ENCODE measurements around the gene UGT3A2.

UGT3A2 gene

GRCh38 chr5:35996076-35996475, 70.6 kb downstream of the UGT3A2 start:
- peaks cover 6% of the 10 kb centered on the region for H3K4me1 Mint-ChIP-seq
- peaks cover 4% of the 10 kb centered on the region for H3K27me3 Mint-ChIP-seq (ENCODE audit: low read depth)
- H3K9me3 Mint-ChIP-seq = no peaks in the 10 kb centered on the region
- no peaks in the 10 kb centered on the region for H3K36me3 Mint-ChIP-seq (ENCODE audit: low read depth)
- TF ChIP-seq, protein P1, sequence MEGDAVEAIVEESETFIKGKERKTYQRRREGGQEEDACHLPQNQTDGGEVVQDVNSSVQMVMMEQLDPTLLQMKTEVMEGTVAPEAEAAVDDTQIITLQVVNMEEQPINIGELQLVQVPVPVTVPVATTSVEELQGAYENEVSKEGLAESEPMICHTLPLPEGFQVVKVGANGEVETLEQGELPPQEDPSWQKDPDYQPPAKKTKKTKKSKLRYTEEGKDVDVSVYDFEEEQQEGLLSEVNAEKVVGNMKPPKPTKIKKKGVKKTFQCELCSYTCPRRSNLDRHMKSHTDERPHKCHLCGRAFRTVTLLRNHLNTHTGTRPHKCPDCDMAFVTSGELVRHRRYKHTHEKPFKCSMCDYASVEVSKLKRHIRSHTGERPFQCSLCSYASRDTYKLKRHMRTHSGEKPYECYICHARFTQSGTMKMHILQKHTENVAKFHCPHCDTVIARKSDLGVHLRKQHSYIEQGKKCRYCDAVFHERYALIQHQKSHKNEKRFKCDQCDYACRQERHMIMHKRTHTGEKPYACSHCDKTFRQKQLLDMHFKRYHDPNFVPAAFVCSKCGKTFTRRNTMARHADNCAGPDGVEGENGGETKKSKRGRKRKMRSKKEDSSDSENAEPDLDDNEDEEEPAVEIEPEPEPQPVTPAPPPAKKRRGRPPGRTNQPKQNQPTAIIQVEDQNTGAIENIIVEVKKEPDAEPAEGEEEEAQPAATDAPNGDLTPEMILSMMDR (IDR thresholded peaks at IDR 0.05; ENCODE audit: unreplicated experiment in 3 of 3) = no peak
- no peak overlapping the region for H3K27ac Mint-ChIP-seq
- H3K4me3 Mint-ChIP-seq = no peak overlapping the region

- H3K4me3 Mint-ChIP-seq = peak within 1 kb of the TSS; percentile 64 to 81 (median 80)
- peaks cover 6% of the 10 kb centered on the region for H3K4me1 Mint-ChIP-seq
- TF ChIP-seq, protein P1 (IDR thresholded peaks at IDR 0.05; ENCODE audit: unreplicated experiment in 3 of 3) = no peak
- H3K27me3 Mint-ChIP-seq (ENCODE audit: low read depth) = peaks cover 22% of the 10 kb centered on the region
- H3K36me3 Mint-ChIP-seq (ENCODE audit: low read depth) = no peaks in the 10 kb centered on the region
- peak within 1 kb of the TSS; percentile 21 to 81 (median 77) for H3K27ac Mint-ChIP-seq
- no peaks in the 10 kb centered on the region for H3K9me3 Mint-ChIP-seq
Measured at GRCh38 chr5:35990941-35991611, 75.6 kb downstream of the UGT3A2 start, which contains the start of gene UGT3A1. UGT3A1 (minus strand) TSS chr5:35991390; CDS start chr5:35991240, 150 bp downstream.

DNA sequence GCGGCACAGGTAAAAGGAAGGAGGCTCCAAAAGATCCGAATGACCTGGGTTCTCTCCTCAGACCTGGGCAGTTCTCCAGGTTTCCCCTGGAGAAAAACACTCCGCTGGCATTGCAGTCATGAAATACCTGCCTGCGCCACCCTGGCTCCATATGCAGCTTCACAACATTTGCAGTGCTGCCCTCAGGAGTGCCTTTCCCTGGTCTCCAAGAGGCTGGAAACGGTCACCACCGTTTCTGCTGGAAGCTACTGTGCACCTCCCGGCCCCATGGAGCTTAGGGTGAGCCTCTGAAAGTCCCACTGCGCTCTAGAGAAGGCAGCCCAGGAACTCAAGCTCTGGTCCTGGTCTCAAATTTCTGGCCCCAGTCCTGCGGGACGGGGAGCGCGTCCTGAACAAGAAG, 76.2 kb downstream of the UGT3A2 start:
- H3K9me3 Mint-ChIP-seq = no peaks in the 10 kb centered on the region
- H3K36me3 Mint-ChIP-seq (ENCODE audit: low read depth) = no peaks in the 10 kb centered on the region
- TF ChIP-seq, protein P1 (IDR thresholded peaks at IDR 0.05; ENCODE audit: unreplicated experiment in 3 of 3) = no peak
- peak overlapping the region; percentile 21 to 81 (median 77) for H3K27ac Mint-ChIP-seq
- H3K4me1 Mint-ChIP-seq = peaks cover 6% of the 10 kb centered on the region
- H3K27me3 Mint-ChIP-seq (ENCODE audit: low read depth) = peaks cover 22% of the 10 kb centered on the region
- peak overlapping the region; percentile 64 to 81 (median 80) for H3K4me3 Mint-ChIP-seq

GRCh38 chr5:35988529-35988928, 78.2 kb downstream of the UGT3A2 start:
- H3K27me3 Mint-ChIP-seq (ENCODE audit: low read depth) = peaks cover 22% of the 10 kb centered on the region
- TF ChIP-seq, protein P1 (IDR thresholded peaks at IDR 0.05; ENCODE audit: unreplicated experiment in 3 of 3) = no peak
- H3K4me3 Mint-ChIP-seq = peak overlapping the region in 2 of 3 experiments; percentile 33 to 62
- peak overlapping the region; percentile 30 to 60 (median 52) for H3K27ac Mint-ChIP-seq
- peaks cover 6% of the 10 kb centered on the region for H3K4me1 Mint-ChIP-seq
- no peaks in the 10 kb centered on the region for H3K36me3 Mint-ChIP-seq (ENCODE audit: low read depth)
- H3K9me3 Mint-ChIP-seq = no peaks in the 10 kb centered on the region

- Mint-ChIP-seq H3K4me3 (peak overlapping the region; percentile 53 to 76 (median 55)), H3K9me3 (peaks cover 3% of the 10 kb centered on the region)
Measured at GRCh38 chr5:35987776-35988175, 78.9 kb downstream of the UGT3A2 start.

More at GRCh38 chr5:35987776-35988175, 78.9 kb downstream of the UGT3A2 start:
- Mint-ChIP-seq H3K27me3 (ENCODE audit: low read depth) (peaks cover 22% of the 10 kb centered on the region), H3K4me1 (peaks cover 6% of the 10 kb centered on the region), H3K36me3 (ENCODE audit: low read depth) (peaks cover 3% of the 10 kb centered on the region), H3K27ac (peak overlapping the region; percentile 84 to 87 (median 84))
- TF ChIP-seq, protein P1 (IDR thresholded peaks at IDR 0.05; ENCODE audit: unreplicated experiment in 3 of 3) = no peak

Data from nephron (organoid).